Central memory CD4-positive, alpha-beta T cell (primary cell): Measurements from ENCODE around the gene RYR2.
"Not testable (repeated sequence)": the region's sequence is repeated elsewhere in the genome, so short reads cannot be mapped to it uniquely, and the experiment has no call there.

Experiments
- DNase-seq: peaks from one replicate; pipeline ENCODE4 v3.0.0; 2022

The RYR2 gene

DNA sequence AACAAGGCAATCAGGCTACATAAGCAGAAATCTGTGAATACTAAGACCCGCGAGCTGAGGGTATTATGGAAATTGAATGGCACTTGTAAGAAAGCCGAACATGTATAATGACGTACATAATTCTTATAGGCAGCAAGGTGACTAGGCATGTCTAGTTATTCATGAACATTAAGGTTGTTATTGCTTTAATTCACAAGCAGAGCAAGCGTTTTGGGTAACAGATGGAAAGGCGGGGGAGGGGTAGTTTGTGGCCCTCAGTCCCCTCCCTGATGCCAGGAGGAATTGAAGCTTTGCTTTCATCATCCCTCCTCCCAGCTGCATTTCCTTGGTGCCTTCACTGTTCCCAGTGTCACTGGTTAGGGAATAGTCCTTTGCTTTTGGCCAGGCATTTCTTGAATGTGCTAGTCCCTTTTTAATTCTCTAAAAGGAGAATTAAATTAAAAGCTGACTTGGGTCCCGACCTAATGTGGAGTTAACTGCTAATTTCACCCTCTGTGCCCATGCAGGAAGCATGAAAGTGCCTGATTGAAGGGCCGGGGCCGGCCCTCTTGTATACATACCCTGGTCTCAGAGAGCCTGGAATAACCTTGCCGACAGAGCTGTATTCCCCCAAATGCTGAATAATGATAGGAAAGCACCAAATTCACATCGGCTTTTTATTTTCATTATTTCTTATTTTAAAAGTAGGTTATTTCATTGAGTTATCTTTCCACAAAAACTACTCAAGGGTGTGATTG is 42.5 kb downstream of the RYR2 start:
- DNase-seq, result no peak

- DNase-seq, result no peak
These were observed 49.7 kb downstream of the RYR2 start for GRCh38 chr1:237091691-237092090.

GRCh38 chr1:237093691-237094090 is 51.7 kb downstream of the RYR2 start:
- DNase-seq, result no peak

DNA sequence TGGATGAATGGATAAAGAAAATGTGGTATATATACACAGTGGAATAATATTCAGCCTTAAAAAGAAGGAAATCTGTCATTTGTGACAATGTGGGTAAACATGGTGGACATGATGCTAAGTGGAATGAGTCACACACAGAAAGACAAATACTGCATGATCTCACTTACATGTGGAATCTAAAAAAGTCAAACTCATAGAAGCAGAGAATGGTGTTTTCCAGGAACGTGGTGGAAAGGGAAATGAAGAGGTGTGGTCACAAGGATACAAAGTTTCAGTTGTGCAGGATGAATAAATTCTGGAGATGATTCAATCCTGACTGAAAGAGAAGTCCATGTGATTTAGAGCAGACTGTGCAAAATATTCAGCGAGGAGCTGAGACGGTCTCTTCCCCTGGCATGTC is 56.6 kb downstream of the RYR2 start:
- DNase-seq, result no peak

GRCh38 chr1:237103021-237103420 is 61.0 kb downstream of the RYR2 start:
- DNase-seq, result no peak

GRCh38 chr1:237104096-237104495 is 62.1 kb downstream of the RYR2 start:
- no peak for DNase-seq

DNA sequence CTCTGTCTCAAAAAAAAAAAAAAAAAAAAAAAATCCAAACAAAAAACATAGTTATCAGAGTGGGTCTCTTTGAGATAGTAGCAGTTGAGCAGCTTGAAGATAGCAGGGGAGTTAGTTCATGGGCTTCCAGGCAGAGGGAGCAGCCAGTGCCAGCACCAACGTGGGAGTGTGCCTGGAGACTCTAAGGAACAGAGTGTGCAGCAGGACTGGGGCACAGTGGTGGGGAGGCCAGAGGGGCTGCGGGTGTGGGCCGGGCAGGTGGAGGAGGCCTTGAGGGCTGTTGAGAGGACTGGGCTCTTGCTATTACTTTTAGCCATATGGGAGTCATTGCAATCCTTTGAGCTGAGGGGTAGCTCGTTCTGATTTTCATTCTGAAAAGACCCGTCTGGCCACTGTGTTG is 63.8 kb downstream of the RYR2 start:
- no peak for DNase-seq

- no peak for DNase-seq
These were observed 66.5 kb downstream of the RYR2 start for GRCh38 chr1:237108297-237109040.

GRCh38 chr1:237111807-237112206 is 69.8 kb downstream of the RYR2 start:
- DNase-seq, result no peak

GRCh38 chr1:237112663-237113062 is 70.7 kb downstream of the RYR2 start:
- no peak for DNase-seq

DNA sequence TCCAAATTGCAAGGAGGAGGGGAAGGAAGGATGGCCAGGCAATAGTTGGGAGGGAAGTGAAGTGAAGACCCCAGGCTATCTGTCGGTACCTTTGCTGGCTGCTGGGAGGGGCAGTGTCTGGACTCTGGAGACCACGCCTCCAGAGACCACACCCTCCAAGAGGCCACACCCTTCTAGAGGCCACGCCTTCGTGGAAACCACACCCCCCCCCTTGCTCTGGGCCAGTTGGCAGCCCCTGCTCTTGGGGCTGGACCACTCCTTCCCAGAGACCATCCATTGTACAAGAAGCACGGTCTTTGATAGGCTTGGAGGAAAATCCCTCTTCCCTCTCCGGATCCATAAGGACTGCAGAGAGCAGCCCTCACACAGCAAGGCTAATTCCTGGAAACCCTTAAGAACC is 73.1 kb downstream of the RYR2 start:
- DNase-seq, result no peak

GRCh38 chr1:237119091-237119490 is 77.1 kb downstream of the RYR2 start:
- DNase-seq, result no peak

DNA sequence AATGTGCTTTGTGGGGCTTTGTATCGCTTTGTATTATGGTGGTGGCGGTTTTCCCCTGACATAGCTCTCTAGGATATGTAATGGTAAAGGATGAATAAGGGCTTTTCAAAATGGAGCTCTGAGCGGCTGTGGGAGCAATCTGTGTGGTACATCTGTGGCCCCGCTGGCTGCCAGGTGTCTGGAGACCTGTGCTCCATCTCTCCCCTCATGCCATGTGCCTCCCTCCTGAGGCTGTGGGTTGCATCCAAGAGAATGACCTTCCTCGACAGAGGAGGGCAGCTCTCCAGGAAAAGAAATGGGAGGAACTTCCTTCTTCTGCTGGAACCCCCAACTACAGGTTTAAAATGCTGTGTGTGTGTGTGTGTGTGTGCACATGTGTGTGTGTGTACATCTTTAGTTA is 78.7 kb downstream of the RYR2 start:
- DNase-seq, result no peak

DNA sequence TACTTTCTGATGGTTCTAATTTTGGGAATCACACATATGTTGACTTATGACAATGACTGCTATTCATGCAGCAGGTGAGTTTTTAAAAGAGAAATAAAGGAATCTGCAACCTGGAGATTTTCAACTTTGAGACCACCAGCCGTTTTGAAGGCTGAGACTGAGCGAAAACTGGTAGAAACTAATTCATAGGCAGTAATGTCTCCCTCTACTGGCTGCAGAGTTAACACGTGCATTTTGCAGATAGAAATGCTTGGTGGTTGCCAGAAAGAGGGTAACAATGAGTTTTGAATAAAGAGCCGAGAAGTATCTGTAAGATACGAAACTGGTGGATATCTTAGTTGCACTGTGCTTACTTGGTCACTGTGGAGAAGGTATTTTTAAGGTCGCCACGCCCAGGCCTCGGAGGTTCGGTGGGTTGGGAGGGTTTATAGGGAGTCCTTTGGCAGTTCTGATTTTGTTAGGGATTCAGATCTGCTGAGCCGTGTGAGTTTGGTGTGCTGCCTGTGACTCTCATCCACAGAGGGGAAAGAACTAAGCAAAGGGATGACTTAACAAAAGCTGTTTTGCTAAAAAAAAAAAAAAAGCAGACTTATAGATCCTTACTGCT is 83.0 kb downstream of the RYR2 start:
- no peak for DNase-seq

DNA sequence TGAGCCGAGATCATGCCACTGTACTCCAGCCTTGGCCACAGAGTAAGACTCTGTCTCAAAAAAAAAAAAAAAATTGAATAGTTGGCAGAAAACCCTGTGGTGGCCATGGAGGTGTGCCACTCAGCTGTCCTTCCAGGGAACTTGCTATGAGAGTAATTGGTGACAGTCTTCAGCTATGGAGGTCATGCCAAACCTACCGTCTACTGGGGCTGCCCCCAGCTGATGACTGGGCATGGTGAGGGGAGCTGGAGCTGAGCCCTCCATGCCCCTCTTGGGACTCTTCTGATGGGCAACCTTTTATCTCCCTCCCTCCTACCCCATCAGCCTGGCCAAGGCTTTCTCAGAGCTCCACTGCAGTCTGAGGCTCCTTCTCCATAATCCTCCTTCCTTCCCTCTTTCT is 84.2 kb downstream of the RYR2 start:
- DNase-seq, result no peak

DNA sequence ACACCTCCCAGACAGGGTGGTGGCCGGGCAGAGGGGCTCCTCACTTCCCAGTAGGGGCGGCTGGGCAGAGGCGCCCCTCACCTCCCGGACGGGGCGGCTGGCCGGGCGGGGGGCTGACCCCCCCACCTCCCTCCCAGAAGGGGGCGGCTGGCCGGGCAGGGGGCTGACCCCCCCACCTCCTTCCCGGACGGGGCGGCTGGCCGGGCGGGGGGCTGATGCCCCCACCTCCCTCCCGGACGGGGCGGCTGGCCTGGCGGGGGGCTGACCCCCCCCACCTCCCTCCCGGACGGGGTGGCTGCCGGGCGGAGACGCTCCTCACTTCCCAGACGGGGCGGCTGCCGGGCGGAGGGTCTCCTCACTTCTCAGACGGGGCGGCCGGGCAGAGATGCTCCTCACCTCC is 85.3 kb downstream of the RYR2 start:
- DNase-seq, result not testable (repeated sequence)

DNA sequence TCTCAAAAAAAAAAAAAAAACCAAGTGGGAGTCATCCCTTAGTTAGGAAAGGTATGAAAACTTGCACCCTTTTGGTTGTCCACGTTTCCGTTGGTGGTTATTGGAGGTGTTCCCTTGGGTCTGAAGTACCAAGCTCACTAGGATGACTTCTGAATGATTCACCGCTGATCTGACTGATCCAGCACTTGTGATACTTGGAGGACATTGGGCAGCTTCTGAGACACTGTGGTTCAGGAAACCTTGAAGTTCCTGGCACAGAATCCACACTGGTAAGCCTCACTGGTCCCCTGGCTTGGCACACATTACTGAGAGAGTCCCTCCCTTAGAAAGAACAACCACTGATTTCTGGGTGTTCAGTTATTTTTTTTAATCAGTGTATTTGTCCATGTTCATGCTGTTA is 91.9 kb downstream of the RYR2 start:
- DNase-seq, result no peak

- no peak for DNase-seq
These were observed 92.9 kb downstream of the RYR2 start for GRCh38 chr1:237134929-237135328.

DNA sequence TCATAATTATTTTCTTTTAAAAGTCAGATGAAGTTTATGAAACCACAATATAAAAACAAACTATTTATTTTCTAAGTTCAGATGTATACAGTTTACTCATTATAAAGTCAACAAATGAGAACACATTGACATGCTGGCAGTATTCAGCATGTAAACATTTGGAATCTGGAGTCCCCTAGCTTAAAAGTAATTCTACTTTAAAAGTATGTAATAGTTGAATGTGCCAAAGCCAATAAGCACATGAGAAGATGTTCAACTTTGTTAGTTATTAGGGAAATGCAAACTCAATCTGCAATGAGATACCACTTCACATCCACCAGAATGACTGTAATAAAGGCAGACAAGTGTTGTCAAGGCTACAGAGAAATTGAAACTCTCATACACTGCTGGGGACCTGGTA is 96.6 kb downstream of the RYR2 start:
- DNase-seq, result no peak

- no peak for DNase-seq
These were observed 97.7 kb downstream of the RYR2 start for GRCh38 chr1:237139732-237140131.

- DNase-seq, result no peak
These were observed 99.0 kb downstream of the RYR2 start for GRCh38 chr1:237140986-237141385.

DNA sequence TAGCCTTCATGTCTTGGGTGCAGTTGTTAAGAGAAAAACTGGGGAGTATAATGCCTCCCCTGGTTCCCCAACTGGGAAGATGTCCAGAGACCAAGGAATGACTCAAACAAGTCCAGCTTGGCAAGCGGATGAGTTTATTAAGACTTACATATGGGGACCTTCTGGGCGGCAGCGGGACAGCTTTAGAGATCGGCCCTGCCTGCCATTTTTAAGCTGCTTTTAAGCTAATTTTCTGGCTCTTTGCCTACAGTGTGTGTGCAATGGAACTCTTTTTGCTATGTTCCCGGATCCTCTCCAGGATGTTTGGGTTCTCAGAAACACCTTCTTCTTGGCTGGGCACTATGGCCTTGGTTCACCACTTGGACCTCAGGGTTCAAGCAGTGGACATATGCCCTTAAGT is 99.5 kb downstream of the RYR2 start:
- DNase-seq, result no peak

DNA sequence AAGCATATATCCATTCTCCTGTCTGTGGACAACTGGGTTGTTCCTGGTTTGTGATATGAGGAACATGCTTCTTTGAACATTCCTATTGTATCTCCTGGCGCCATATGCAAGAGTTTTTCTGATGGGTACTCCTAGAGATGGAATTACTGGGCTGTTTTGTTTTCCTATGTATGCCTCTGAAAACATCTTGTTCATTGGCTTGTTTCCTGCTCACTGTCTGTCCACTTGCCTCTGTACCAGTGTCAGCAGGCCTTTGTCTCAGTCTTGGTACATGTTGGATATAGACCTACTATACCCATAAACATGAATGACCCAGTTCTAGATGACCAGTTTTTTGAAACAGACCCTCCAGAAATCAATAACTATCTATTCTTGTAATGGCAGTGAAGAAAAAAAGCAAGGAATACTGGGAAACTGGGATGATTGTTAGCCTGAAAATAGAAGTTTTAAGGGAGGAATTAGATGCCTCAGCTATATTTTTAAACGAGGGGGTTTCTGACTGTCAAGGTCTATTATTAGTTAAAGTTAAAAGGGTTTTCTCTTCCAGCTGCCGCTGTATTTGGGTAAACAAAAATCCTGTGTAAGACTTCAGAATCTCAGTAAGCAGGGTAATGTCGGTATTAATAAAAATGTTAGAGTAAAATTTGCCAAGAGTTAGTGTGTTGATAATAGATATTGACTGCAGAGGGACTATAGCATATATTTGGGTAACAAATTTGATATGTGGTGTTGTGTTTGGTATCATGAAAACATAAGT is 103.6 kb downstream of the RYR2 start:
- DNase-seq, result no peak
